Astrocyte (in vitro differentiated cells and primary cell): ENCODE data around the gene OVCA2.

Source experiments
- EZH2 ChIP-seq: IDR thresholded peaks from 2 replicates; pipeline ENCODE4 v1.6.1; 2012; ENCODE audit warnings: mild to moderate bottlenecking, low read length, inconsistent platforms; ENCODE audit not compliant: insufficient read depth
- TF ChIP-seq, protein P1 (sequence below): IDR thresholded peaks from 2 replicates; pipeline ENCODE4 v1.5.1; 2011; ENCODE audit warnings: low read depth, mild to moderate bottlenecking, inconsistent platforms, low read length, moderate library complexity; ENCODE audit not compliant: insufficient read depth

DNA sequence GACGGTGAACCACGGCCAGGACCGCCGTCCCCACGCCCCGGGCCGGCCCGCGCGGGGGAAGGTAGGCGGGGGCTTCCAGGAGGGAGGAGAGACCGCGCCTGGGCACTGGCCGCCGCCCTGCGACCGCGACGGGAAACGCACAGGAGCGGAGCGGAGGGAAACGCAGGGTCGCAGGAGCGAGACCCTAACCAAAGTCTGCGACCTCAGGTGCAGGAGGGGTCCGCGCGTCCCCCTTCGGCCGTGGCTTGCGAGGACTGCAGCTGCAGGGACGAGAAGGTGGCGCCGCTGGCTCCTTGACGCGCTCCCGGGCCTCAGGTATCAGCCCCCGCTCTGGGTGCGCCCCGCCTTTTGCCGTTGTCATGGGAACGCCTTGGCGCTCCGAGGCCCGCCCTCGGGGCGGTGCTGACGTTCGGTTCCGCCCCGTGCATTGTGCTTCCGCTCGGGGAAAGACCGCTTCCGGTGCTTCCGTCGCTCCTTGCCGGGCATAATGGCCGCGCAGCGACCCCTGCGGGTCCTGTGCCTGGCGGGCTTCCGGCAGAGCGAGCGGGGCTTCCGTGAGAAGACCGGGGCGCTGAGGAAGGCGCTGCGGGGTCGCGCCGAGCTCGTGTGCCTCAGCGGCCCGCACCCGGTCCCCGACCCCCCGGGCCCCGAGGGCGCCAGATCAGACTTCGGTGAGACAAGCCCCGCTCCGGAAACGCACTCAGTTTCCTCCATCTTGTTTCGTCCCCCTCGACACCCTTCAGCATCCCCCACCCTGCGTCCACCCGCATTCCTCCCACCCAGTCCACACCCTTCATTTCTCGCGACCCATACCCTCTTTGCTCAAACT lies at the start of gene OVCA2:
- TF ChIP-seq, protein P1, sequence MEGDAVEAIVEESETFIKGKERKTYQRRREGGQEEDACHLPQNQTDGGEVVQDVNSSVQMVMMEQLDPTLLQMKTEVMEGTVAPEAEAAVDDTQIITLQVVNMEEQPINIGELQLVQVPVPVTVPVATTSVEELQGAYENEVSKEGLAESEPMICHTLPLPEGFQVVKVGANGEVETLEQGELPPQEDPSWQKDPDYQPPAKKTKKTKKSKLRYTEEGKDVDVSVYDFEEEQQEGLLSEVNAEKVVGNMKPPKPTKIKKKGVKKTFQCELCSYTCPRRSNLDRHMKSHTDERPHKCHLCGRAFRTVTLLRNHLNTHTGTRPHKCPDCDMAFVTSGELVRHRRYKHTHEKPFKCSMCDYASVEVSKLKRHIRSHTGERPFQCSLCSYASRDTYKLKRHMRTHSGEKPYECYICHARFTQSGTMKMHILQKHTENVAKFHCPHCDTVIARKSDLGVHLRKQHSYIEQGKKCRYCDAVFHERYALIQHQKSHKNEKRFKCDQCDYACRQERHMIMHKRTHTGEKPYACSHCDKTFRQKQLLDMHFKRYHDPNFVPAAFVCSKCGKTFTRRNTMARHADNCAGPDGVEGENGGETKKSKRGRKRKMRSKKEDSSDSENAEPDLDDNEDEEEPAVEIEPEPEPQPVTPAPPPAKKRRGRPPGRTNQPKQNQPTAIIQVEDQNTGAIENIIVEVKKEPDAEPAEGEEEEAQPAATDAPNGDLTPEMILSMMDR, result peak; percentile 21
- TF ChIP-seq EZH2, result no peak
